Suprapubic skin (tissue), 4 donors: Measurements from ENCODE around the gene SYNDIG1. TPM values are rescaled to one million over a fixed set of nuclear protein-coding genes. Genes with fewer than 3 reads are reported as not detected.

Experiments
- DNase-seq, 2 donors: peaks; one replicate each; pipeline ENCODE4 v3.0.0-alpha.2; 2019; ENCODE audit warnings: low spot score in 2 of 2
- H3K27ac ChIP-seq: fragments of 200-600 bp; sonication (generic); one replicate; pipeline ENCODE4 v1.5.1; 2019
- H3K27me3 ChIP-seq: fragments of 200-600 bp; sonication (generic); one replicate; pipeline ENCODE4 v1.5.1; 2019
- H3K36me3 ChIP-seq: fragments of 200-600 bp; sonication (generic); one replicate; pipeline ENCODE4 v1.5.1; 2019
- H3K4me1 ChIP-seq: fragments of 200-600 bp; sonication (generic); one replicate; pipeline ENCODE4 v1.5.1; 2019
- H3K4me3 ChIP-seq: fragments of 200-600 bp; sonication (generic); one replicate; pipeline ENCODE4 v1.5.1; 2019; ENCODE audit warnings: mild to moderate bottlenecking
- H3K9me3 ChIP-seq: fragments of 200-600 bp; sonication (generic); one replicate; pipeline ENCODE4 v1.5.1; 2019
- CTCF ChIP-seq, 2 donors: fragments of 200-600 bp in 1 of 2; fragments of 450-650 bp in 1 of 2; sonication (generic) in 1 of 2; IDR thresholded peaks; one replicate each; pipeline ENCODE4 v1.5.1; 2016 to 2019; ENCODE audit warnings: antibody characterized with exemption in 2 of 2, mild to moderate bottlenecking in 1 of 2, moderate library complexity in 1 of 2
- EP300 ChIP-seq: sonication (generic); formaldehyde crosslinking; IDR thresholded peaks from one replicate; pipeline ENCODE4 v1.6.1; 2017; ENCODE audit warnings: antibody characterized with exemption
- POLR2A ChIP-seq, 2 donors: fragments of 450-650 bp; IDR thresholded peaks; one replicate each; pipeline ENCODE4 v1.6.1; 2017; ENCODE audit warnings: antibody characterized with exemption in 2 of 2, mild to moderate bottlenecking in 2 of 2, moderate library complexity in 2 of 2
- POLR2AphosphoS5 ChIP-seq, 3 donors: sonication (generic); formaldehyde crosslinking; IDR thresholded peaks; one replicate each; pipeline ENCODE4 v1.6.1; 2017; ENCODE audit warnings: antibody characterized with exemption in 3 of 3
- WGBS: methylation state at CpG from one replicate; pipeline ENCODE4 v1.1.5; 2018; 5-methylcytosine and 5-hydroxymethylcytosine counted together
- total RNA-seq, 4 donors: library from RNA; depleted of rRNA; stranded (reverse); fragments of >200 nt; gene quantifications; one replicate each; pipeline ENCODE4 v1.1.0, GENCODE V29; 2016

SYNDIG1 gene
- total RNA-seq, 4 donors from 2014 or later, result not detected

GRCh38 chr20:24443436-24443835 is 26.0 kb upstream of the SYNDIG1 start:
- 72% methylated on average over 2 of the region's 2 CpGs for WGBS
- no peak overlapping the region for H3K4me3 ChIP-seq
- no peaks in the 10 kb centered on the region for H3K36me3 ChIP-seq
- H3K27me3 ChIP-seq, result peaks cover 11% of the 10 kb centered on the region
- no peaks in the 10 kb centered on the region for H3K9me3 ChIP-seq
- no peak for DNase-seq
- no peaks in the 10 kb centered on the region for H3K4me1 ChIP-seq
- no peak for TF ChIP-seq EP300
- TF ChIP-seq CTCF (IDR thresholded peaks at IDR 0.05), result no peak
- no peak for TF ChIP-seq POLR2A (IDR thresholded peaks at IDR 0.05)
- TF ChIP-seq POLR2AphosphoS5 (IDR thresholded peaks at IDR 0.05), result no peak
- H3K27ac ChIP-seq, result no peak overlapping the region

DNA sequence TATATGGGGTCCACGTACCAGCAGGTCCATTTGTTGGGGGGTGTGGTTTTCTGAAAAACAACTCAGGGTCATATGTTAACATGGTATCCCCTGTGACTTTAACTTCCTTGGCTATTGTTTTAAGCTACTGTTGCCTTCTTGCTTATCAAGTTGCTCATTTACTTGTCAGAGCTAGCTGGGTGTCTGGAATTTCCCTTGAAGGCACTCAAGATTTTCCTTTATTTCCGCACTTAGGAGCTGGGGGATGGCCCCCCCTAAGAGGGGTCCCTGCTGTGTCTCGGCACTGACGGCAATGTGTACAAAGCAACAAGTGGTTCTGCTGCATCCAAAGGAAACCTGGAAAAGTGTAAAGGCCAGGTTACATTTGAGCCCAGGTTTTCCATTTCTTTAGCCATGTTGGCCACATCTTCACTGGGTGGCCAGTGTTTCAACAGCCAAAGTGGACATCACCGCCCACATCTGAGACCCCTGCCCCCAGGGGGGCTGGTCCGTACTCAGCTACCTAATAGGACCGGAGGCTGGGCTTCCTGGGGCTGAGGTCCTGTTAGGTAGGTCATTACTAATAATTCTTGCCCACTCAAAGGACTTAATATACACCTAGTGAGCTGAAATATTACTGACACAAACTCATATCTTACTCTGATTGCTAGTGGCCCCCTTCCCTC is 24.8 kb upstream of the SYNDIG1 start:
- Histone ChIP-seq H3K4me3 (no peak overlapping the region), H3K36me3 (no peaks in the 10 kb centered on the region), H3K9me3 (no peaks in the 10 kb centered on the region), H3K4me1 (no peaks in the 10 kb centered on the region), H3K27me3 (peaks cover 11% of the 10 kb centered on the region), H3K27ac (no peak overlapping the region)
- DNase-seq, result no peak
- no peak for TF ChIP-seq POLR2AphosphoS5 (IDR thresholded peaks at IDR 0.05)
- TF ChIP-seq CTCF (IDR thresholded peaks at IDR 0.05), result no peak
- TF ChIP-seq EP300, result no peak
- TF ChIP-seq POLR2A (IDR thresholded peaks at IDR 0.05), result no peak
- WGBS, result 59% methylated on average over 6 of the region's 7 CpGs

DNA sequence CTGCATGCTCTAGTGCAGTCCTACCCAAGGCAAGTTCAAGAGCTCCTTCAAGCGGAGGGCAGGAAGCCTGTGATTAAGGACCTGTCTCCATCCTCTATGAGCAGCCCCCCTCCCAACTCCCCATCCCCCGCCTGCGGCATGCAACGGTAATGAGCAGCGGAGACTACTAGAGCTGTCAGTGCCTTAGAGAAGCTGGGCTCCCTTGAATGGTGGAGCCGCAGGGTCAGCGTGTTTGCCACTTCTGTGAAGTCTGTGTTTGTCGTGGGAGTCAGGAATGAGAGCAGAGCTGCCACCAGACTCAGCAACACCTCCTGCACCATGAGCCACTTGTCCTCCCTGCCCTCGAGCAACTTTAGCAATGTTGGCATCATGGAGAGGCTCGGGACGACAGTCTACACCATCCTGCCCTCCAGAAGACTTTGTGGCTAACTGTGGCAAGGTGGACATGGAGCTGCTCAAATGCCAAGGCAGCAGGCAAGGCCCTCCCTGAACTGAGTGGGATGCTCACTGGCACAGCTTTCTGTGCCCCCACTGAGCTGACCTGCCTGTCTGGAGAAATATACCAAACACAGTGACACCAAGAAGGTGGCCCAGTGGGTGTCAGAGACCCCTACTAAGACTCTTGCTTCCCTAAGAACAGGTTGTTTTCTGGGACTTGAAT is 23.8 kb upstream of the SYNDIG1 start:
- no peak for TF ChIP-seq POLR2AphosphoS5 (IDR thresholded peaks at IDR 0.05)
- no peak for TF ChIP-seq EP300
- no peak for TF ChIP-seq POLR2A (IDR thresholded peaks at IDR 0.05)
- no peak for TF ChIP-seq CTCF (IDR thresholded peaks at IDR 0.05)
- Histone ChIP-seq H3K36me3 (no peaks in the 10 kb centered on the region), H3K4me1 (no peaks in the 10 kb centered on the region), H3K27ac (no peak overlapping the region), H3K9me3 (no peaks in the 10 kb centered on the region), H3K27me3 (peaks cover 5% of the 10 kb centered on the region), H3K4me3 (no peak overlapping the region)
- WGBS, result 36% methylated on average over 5 of the region's 11 CpGs
- DNase-seq, result no peak

DNA sequence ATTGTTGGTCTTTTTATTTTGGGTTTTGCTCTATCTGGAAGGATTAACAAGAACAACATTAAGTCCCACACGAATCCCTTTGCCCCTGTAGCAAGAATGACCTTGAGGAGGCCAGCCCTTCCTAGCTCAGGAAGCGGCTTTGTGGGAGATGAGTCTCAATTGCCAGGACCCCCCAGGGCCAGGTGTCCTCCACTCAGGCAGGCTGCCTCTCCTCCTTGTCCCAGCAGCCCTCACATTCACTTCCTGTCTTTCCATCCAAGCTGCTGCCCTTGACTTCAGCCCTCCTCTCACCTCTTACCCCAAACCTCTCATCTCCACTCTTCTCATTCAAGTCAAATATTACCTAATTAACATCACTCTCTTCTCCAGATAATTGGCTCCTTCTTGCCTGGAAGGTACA is 22.6 kb upstream of the SYNDIG1 start:
- Histone ChIP-seq H3K9me3 (no peaks in the 10 kb centered on the region), H3K27me3 (peaks cover 5% of the 10 kb centered on the region), H3K36me3 (no peaks in the 10 kb centered on the region), H3K4me3 (no peak overlapping the region), H3K4me1 (no peaks in the 10 kb centered on the region), H3K27ac (no peak overlapping the region)
- DNase-seq, result no peak
- WGBS, result 78% methylated on average over 2 of the region's 2 CpGs
- TF ChIP-seq CTCF (IDR thresholded peaks at IDR 0.05) (no peak), POLR2AphosphoS5 (IDR thresholded peaks at IDR 0.05) (no peak), EP300 (no peak), POLR2A (IDR thresholded peaks at IDR 0.05) (no peak)

DNA sequence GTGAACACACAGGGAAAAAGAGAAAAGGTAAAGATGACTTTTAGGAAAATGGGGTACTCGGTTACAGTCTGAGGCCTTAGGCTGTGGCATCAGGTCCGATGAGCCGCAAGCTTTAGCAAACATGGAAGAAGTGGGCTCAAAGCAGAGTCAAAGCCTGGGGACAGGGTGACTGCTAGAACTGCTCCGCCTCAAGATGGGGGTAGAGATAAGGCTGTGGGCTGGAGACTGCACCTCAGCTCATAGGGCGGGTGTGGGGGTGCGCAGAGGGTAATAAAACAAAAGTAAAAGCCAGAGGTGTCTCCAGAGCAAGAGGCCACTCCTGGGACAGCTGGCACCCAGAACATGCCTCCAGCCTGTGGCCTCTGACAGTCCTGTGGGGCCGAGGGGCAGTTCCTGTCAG is 21.3 kb upstream of the SYNDIG1 start:
- Histone ChIP-seq H3K27ac (no peak overlapping the region), H3K36me3 (no peaks in the 10 kb centered on the region), H3K9me3 (no peaks in the 10 kb centered on the region), H3K27me3 (peaks cover 12% of the 10 kb centered on the region), H3K4me3 (no peak overlapping the region), H3K4me1 (no peaks in the 10 kb centered on the region)
- no peak for TF ChIP-seq POLR2AphosphoS5 (IDR thresholded peaks at IDR 0.05)
- TF ChIP-seq EP300, result no peak
- TF ChIP-seq CTCF (IDR thresholded peaks at IDR 0.05), result no peak
- TF ChIP-seq POLR2A (IDR thresholded peaks at IDR 0.05), result no peak
- DNase-seq, result no peak
- 62% methylated on average over 7 of the region's 7 CpGs for WGBS
